DOHH2 (cell line): ENCODE data around the gene AFF1.
"Not testable (repeated sequence)": the region's sequence is repeated elsewhere in the genome, so short reads cannot be mapped to it uniquely, and the experiment has no call there.

Experiments used
- H3F3A ChIP-seq: fragments of 200-600 bp; sonication (generic), shearing (Covaris generic); 2 replicates; pipeline ENCODE4 v1.6.0; 2016; ENCODE audit warnings: antibody characterized with exemption, mild to moderate bottlenecking; ENCODE audit not compliant: control insufficient read depth, insufficient read depth
- H3K27ac ChIP-seq: fragments of 200-600 bp; sonication (generic); 2 replicates; pipeline ENCODE4 v1.5.1; 2014; ENCODE audit warnings: low read depth, mild to moderate bottlenecking, low read length, moderate library complexity
- H3K27me3 ChIP-seq: fragments of 200-600 bp; sonication (generic); 2 replicates; pipeline ENCODE4 v1.6.1; 2014; ENCODE audit warnings: mild to moderate bottlenecking, low read length, mixed read lengths; ENCODE audit not compliant: control insufficient read depth
- H3K36me3 ChIP-seq: fragments of 200-600 bp; sonication (generic); 2 replicates; pipeline ENCODE4 v1.6.1; 2014; ENCODE audit warnings: mild to moderate bottlenecking, low read length, moderate library complexity, mixed read lengths; ENCODE audit not compliant: control insufficient read depth
- H3K4me1 ChIP-seq: fragments of 200-600 bp; sonication (generic); 2 replicates; pipeline ENCODE4 v1.6.1; 2014; ENCODE audit warnings: mild to moderate bottlenecking, low read length, mixed read lengths; ENCODE audit not compliant: control insufficient read depth
- H3K4me2 ChIP-seq: fragments of 200-600 bp; sonication (generic); 2 replicates; pipeline ENCODE4 v1.6.0; 2014; ENCODE audit warnings: mild to moderate bottlenecking, low read length, moderate library complexity
- H3K4me3 ChIP-seq: fragments of 200-600 bp; sonication (generic); 2 replicates; pipeline ENCODE4 v1.5.1; 2014; ENCODE audit warnings: mild to moderate bottlenecking, low read length, mixed read lengths
- H3K79me2 ChIP-seq: fragments of 200-600 bp; sonication (generic); 2 replicates; pipeline ENCODE4 v1.6.1; 2014; ENCODE audit warnings: mild to moderate bottlenecking, low read length, mixed read lengths; ENCODE audit not compliant: control insufficient read depth
- H3K9me2 ChIP-seq: fragments of 200-600 bp; sonication (generic); replicated peaks from 2 replicates; pipeline ENCODE4 v1.6.1; 2014; ENCODE audit warnings: mild to moderate bottlenecking, low read length, mixed read lengths; ENCODE audit not compliant: control insufficient read depth
- H3K9me3 ChIP-seq: fragments of 200-600 bp; sonication (generic); 2 replicates; pipeline ENCODE4 v1.6.1; 2014; ENCODE audit warnings: antibody characterized with exemption, low read length, mixed read lengths; ENCODE audit not compliant: control insufficient read depth, insufficient read depth
- H4K20me1 ChIP-seq: fragments of 200-600 bp; sonication (generic); 2 replicates; pipeline ENCODE4 v1.6.0; 2014; ENCODE audit warnings: low read depth, mild to moderate bottlenecking, antibody characterized with exemption, low read length, moderate library complexity; ENCODE audit not compliant: control insufficient read depth, insufficient read depth
- EZH2phosphoT487 ChIP-seq: fragments of 200-600 bp; sonication (generic); IDR thresholded peaks from 2 replicates; pipeline ENCODE4 v1.6.1; 2017; ENCODE audit warnings: borderline replicate concordance, mild to moderate bottlenecking, antibody characterized with exemption, low read length, moderate library complexity, mixed read lengths
- TF ChIP-seq, protein P1 (sequence below): fragments of 200-600 bp; sonication (generic); IDR thresholded peaks from one replicate; pipeline ENCODE4 v1.5.1; 2014; ENCODE audit warnings: antibody characterized with exemption, mild to moderate bottlenecking, low read depth, low read length; ENCODE audit not compliant: poor library complexity, severe bottlenecking

AFF1 gene

DNA sequence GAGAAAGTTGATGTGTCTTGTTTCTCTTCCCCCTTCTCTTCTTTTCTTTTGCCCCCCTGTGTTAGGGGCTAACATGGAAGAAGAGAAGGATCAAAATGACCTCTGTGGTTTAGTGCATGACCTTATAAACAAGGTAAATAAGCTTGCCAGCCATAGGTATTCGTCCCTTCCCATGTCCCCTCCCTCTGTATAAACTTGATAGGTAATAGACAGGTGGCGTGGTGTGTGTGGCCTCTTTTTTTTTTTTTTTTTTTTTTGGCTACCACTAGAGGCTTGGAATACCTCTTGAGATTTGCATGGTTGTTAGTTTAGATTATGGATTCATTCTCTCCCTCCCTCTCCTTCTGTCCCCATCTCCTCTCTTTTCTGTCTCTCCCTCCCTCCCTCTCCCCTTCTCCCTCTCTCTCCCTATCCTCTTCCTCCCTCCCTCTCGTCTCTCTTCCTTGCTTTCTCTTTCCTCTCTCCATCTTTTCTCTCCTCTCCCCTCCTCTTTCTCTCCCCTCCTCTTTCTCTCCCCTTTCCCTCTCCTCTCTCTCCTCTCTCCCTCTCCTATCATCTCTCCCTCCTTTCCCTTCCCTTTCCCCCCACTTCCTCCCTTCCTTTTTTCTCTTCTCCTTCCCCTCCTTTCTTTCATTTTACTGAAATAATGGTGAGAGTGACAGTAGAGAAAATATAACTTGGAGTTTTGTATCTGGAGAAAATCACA lies 134.4 kb downstream of the AFF1 start:
- TF ChIP-seq, protein P1, sequence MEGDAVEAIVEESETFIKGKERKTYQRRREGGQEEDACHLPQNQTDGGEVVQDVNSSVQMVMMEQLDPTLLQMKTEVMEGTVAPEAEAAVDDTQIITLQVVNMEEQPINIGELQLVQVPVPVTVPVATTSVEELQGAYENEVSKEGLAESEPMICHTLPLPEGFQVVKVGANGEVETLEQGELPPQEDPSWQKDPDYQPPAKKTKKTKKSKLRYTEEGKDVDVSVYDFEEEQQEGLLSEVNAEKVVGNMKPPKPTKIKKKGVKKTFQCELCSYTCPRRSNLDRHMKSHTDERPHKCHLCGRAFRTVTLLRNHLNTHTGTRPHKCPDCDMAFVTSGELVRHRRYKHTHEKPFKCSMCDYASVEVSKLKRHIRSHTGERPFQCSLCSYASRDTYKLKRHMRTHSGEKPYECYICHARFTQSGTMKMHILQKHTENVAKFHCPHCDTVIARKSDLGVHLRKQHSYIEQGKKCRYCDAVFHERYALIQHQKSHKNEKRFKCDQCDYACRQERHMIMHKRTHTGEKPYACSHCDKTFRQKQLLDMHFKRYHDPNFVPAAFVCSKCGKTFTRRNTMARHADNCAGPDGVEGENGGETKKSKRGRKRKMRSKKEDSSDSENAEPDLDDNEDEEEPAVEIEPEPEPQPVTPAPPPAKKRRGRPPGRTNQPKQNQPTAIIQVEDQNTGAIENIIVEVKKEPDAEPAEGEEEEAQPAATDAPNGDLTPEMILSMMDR, result no peak
- TF ChIP-seq EZH2phosphoT487, result no peak
- no peaks in the 10 kb centered on the region for H3K9me3 ChIP-seq
- no peaks in the 10 kb centered on the region for H3K9me2 ChIP-seq
- H3K27ac ChIP-seq, result no peak overlapping the region
- H3F3A ChIP-seq, result peaks cover 18% of the 10 kb centered on the region
- no peaks in the 10 kb centered on the region for H3K27me3 ChIP-seq
- peak overlapping the region; percentile 27 for H3K4me2 ChIP-seq
- H4K20me1 ChIP-seq, result no peaks in the 10 kb centered on the region
- H3K36me3 ChIP-seq, result no peaks in the 10 kb centered on the region
- H3K4me1 ChIP-seq, result peaks cover 35% of the 10 kb centered on the region
- H3K4me3 ChIP-seq, result no peak overlapping the region
- H3K79me2 ChIP-seq, result no peaks in the 10 kb centered on the region

DNA sequence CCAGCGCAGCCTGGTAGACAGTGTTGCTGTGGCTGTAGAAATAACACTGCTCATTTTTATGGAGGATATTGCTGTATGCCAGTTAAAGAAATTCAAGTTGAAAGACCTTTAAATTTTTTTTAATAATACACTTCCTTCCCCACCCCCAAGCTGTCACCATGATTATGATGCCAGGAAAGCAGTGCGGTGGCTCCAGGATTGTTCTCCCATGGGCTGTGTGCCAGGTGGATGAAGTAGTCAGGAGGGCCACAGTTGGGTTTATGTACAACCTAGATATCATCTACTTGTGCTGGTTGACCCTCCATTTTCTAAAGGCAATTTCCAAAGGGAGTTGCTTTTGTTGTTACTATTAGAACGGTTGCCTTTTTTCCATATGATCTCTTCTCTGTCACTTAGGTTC lies 136.6 kb downstream of the AFF1 start:
- peaks cover 51% of the 10 kb centered on the region for H3K4me1 ChIP-seq
- no peak overlapping the region for H3K4me3 ChIP-seq
- H3K9me3 ChIP-seq, result no peaks in the 10 kb centered on the region
- TF ChIP-seq EZH2phosphoT487, result no peak
- TF ChIP-seq, protein P1, result no peak
- H3K27me3 ChIP-seq, result no peaks in the 10 kb centered on the region
- H3F3A ChIP-seq, result peaks cover 18% of the 10 kb centered on the region
- H3K27ac ChIP-seq, result no peak overlapping the region
- H3K79me2 ChIP-seq, result no peaks in the 10 kb centered on the region
- no peak overlapping the region for H3K4me2 ChIP-seq
- no peaks in the 10 kb centered on the region for H3K9me2 ChIP-seq
- no peaks in the 10 kb centered on the region for H4K20me1 ChIP-seq
- H3K36me3 ChIP-seq, result no peaks in the 10 kb centered on the region

DNA sequence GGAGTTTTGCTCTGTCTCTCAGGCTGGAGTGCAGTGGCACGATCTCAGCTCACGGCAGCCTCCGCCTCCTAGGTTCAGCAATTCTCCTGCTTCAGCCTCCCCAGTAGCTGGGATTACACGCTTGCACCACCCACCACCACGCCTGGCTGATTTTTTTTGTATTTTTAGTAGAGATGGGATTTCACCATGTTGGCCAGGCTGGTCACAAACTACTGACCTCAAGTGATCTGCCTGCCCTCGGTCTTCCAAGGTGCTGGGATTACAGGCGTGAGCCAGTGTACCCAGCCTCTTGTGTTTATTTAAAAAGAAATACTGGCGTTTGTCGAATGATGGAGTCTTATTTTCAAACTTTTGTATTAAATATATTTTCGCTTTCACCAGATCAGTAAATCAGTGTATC lies 137.7 kb downstream of the AFF1 start:
- H3K27me3 ChIP-seq, H3K9me2 ChIP-seq, H3K36me3 ChIP-seq, H4K20me1 ChIP-seq, H3K9me3 ChIP-seq, H3K79me2 ChIP-seq: not testable (repeated sequence)
- Histone ChIP-seq H3K4me1 (peaks cover 51% of the 10 kb centered on the region), H3K4me2 (peak overlapping the region; percentile 81), H3F3A (peaks cover 18% of the 10 kb centered on the region), H3K27ac (peak overlapping the region; percentile 88), H3K4me3 (peak overlapping the region; percentile 71)

DNA sequence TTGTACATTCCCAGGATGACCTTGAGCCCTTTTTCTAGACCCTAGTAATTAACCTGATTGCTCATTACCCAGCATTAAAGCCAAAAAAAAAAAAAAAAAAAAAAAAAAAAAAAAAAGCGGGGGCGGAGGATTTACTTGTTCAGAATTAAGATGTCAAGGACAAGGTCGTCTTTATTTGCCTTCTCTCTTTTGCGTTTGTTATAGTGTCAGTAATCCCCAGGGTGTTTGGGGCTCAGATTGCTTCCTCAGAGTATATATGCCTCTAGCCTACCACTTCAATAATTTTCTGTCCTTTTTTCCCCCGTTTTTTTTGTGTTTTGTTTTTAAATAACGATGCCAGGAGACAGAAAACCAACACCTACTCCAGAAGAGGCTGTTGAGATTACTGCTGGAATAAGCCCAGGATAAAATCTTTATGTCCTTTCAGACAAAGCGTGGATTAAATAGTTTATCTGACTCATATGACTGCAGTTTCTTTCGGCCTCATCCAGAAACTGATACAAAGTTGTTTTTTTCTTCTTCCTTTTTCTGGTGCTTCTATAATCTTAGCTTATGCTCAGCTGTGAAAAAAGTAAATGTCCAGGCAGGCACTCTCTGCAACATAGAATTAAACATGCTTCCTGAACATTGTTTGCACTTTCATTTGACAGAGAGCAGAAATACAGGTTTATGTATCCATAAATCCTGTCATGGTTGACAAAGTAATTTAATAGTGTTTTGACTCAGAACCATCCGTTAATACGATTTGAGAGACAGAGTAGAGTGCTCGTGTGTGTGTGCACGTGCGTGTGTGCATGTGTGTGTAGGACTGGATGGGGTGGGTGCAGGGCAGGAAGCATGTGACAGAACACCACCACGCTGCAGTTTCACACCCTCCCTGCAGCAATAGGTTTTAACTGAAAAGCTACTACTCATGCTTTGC lies 138.6 kb downstream of the AFF1 start:
- Histone ChIP-seq H3K9me2 (no peaks in the 10 kb centered on the region), H3K27ac (peak overlapping the region; percentile 88), H3K9me3 (no peaks in the 10 kb centered on the region), H3F3A (peaks cover 18% of the 10 kb centered on the region), H3K4me3 (peak overlapping the region; percentile 71), H4K20me1 (no peaks in the 10 kb centered on the region), H3K4me2 (peak overlapping the region; percentile 81), H3K4me1 (peaks cover 48% of the 10 kb centered on the region), H3K36me3 (no peaks in the 10 kb centered on the region), H3K79me2 (no peaks in the 10 kb centered on the region), H3K27me3 (no peaks in the 10 kb centered on the region)
- TF ChIP-seq EZH2phosphoT487, result no peak
- TF ChIP-seq, protein P1, result no peak
